GM21515 (cell line): ENCODE results near the gene KDM5A.
"Not testable (repeated sequence)": the region's sequence is repeated elsewhere in the genome, so short reads cannot be mapped to it uniquely, and the experiment has no call there.

ENCODE experiments used
- ATAC-seq: cut with Tn5 transposase; IDR thresholded peaks from one replicate; pipeline ENCODE4 v1.9.1; 2021; ENCODE audit not compliant: unreplicated experiment

The KDM5A gene

DNA sequence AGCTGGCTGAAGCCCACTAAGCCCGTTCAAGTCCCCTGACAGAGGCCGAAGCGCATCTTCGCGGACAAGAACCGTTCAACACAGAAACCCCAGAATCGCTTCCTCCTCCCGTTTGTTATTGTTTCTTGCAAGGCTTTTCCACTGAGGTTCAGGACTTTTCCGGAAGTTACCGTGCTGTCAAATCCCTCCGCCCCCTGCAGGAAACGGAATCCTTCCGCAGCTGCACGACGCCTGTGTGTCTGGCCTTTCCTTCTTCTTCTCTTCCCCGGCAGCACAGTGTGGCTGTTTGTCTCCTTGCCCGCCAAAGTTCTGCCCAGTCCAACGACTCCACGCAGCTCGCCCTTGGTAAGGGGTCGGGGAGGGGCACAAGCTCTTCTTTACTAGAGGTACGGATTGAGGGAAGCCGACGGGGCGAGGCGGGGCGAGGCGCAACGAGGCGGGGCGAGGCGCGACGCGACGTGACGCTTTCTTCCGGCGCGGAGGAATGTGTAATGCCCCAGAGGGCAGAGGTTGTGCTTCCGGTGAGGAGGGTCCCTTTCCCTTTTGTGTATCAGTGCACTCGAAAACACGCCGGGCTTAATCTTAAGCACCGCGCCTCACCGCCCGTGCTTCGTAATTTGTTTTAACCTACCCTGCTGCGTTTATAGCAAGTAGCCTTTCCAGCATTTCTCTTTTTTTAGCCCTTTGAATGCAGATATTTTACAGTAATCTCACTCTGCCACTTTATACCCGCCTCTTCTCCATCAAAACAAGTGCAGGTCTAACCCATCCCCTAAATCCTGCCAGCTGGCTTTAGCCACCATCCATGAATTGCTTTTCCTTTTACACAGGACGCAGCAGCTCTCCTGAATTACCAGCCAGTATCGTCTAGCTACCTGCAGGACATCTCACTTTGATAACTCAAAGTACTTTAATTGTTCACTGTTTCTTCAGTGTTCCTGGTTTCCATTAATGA, at the start of gene KDM5A:
Gene KDM5A, minus strand, starts transcription at position 179 of the 955 bp plus-strand sequence. CDS start 229 bp downstream, outside the sequence.
- peak; percentile 83 for ATAC-seq

- ATAC-seq: not testable (repeated sequence)
Measured at GRCh38 chr12:435737-436136, 46.6 kb upstream of the KDM5A start.

DNA sequence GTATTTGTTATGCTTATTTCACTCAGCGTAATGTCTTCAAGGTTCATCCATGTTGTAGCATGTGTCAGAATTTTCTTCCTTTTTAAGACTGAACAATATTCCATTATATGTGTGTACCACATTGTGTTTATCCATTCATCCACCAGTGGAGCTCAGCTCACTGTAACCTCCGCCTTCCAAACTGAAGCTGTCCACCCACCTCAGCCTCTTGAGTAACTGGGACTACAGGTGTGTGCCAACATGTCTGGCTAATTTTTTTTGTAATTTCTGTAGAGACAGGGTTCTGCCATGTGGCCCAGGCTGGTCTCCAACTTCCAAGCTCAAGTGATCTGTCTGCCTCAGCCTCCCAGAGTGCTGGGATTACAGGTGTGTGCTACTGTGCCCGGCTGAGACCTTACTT, 33.4 kb upstream of the KDM5A start:
- ATAC-seq: no peak

DNA sequence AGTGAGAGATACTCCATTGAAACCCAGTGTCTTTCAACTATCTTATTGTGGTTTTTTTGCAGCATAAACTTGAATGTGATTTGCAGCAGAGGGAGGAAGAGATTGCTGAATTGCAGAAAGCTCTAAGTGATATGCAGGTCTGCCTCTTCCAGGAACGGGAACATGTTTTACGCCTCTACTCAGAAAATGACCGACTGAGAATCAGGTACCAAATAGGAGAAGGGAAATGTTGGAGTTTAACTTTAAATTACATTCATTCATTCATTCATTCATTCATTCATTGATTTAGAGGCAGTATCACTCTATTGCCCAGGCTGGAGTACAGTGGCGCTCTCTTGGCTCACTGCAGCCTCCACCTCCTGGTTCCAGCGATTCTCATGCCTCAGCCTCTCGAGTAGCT, 29.3 kb upstream of the KDM5A start:
- ATAC-seq: no peak

- ATAC-seq: no peak
Measured at GRCh38 chr12:414859-415258, 25.7 kb upstream of the KDM5A start.

- no peak for ATAC-seq
Measured at GRCh38 chr12:402029-402389, 12.9 kb upstream of the KDM5A start.

DNA sequence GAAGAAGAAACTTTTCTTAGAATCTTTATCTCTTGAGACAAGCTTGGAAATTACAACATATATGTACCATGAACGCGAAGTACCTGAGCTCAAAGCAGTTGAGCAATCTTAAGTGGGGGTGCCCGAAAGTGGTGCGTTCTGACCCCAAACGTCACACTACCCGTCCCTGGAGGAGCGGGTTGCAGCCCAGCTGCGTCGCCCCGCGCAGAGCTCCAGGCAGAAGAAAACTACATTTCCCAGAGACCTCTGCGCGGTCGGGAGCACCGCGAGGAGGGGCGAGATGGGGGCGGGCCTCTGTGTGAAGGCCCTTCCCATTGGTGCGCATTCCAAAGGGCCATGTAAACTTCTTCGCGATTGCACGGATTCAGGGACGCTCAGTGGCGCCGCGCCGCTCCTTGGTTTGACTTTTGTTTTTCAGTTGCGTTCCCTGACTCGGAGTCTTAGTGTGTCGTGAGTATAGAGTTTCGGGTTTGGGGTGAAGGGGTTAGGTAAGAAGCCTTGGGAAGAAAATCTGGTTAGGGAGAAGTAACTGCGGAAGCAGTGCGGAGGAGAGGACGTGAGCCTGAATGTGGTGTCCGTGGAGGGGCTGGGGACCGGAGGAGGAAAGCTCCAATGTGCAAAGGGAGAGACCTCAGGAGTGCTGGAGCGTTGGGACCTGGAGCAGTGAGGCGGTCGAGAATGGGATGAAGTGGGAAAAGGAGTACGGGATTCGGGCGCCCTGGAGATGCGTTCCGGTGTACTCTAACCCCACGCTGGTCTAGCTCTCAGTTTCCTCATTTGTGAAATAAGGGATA, 12.3 kb upstream of the KDM5A start, which contains the start of gene CCDC77:
Gene CCDC77, plus strand, starts transcription at position 410 of the 794 bp plus-strand sequence. CDS start 7,740 bp downstream, outside the sequence.
- ATAC-seq: peak; percentile 94

GRCh38 chr12:400828-401227, 11.7 kb upstream of the KDM5A start:
- no peak for ATAC-seq

DNA sequence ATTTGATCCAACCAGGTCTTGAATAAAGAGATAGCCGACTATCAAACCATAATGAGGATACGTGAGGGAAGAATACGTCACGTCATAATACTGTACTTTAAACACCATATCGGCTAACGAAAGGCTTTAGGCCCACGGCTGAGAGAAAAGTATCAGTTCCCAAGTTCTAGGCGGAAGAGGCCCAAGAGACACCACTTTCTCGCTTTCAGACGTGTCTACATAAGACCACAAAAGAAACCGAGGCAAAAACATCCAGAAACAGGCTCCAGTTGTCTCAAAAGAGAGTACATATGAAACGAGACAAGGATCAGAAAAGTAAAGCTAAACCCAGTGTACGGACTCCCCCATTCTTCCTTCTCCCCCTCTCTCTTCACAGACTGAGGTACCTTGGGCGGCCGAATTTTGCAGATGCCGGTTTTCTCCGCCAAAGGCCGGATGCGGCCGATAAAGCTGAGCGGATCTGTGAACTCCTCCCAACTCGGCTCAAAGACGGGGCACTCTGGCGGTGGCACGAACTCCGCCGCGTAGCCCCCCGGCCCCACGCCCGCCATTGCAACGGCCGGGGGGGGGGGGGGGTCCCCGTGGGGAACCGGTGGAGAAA, 479 bp downstream of the KDM5A start:
- peak; percentile 44 for ATAC-seq

GRCh38 chr12:388012-388411, 1.1 kb downstream of the KDM5A start:
- no peak for ATAC-seq

DNA sequence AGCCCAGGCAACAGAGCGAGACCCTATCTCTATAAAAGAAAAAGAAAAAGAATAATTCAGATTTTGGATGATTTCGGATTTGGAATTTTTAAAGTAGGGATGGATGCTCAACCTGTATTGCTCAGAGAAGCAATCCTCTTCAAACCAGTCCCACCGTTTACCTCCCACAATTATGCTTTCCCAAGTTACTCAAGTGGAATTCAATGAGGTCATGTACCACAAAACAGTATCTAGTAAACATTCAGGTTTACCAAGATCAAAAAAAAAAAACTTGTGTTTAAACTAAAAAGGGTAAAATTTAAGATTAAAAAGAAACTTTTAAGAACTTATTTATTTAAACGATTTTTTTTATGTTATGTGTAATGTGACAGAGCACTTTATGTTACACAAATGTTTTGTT, 2.5 kb downstream of the KDM5A start:
- no peak for ATAC-seq

DNA sequence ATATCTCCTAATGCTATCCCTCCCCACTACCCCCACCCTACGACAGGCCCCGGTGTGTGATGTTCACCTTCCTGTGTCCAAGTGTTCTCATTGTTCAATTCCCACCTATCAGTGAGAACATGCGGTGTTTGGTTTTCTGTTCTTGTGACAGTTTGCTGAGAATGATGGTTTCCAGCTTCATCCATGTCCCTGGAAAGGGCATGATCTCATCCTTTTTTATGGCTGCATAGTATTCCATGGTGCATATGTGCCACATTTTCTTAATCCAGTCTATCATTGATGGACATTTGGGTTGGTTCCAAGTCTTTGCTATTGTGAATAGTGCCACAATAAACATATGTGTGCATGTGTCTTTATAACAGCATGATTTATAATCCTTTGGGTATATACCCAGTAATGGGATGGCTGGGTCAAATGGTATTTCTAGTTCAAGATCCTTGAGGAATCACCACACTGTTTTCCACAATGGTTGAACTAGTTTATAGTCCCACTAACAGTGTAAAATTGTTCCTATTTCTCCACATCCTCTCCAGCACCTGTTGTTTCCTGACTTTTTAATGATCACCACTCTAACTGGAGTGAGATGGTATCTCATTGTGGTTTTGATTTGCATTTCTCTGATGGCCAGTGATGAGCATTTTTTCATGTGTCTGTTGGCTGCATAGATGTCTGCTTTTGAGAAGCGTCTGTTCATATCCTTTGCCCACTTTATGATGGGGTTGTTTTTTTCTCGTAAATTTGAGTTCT, 18.2 kb downstream of the KDM5A start:
- ATAC-seq: not testable (repeated sequence)

- no peak for ATAC-seq
Measured at GRCh38 chr12:367972-368371, 21.1 kb downstream of the KDM5A start.

- ATAC-seq: no peak
Measured at GRCh38 chr12:366820-367219, 22.3 kb downstream of the KDM5A start.

- no peak for ATAC-seq
Measured at GRCh38 chr12:359091-359490, 30.0 kb downstream of the KDM5A start.

GRCh38 chr12:356276-356988, 32.7 kb downstream of the KDM5A start:
- ATAC-seq: no peak

DNA sequence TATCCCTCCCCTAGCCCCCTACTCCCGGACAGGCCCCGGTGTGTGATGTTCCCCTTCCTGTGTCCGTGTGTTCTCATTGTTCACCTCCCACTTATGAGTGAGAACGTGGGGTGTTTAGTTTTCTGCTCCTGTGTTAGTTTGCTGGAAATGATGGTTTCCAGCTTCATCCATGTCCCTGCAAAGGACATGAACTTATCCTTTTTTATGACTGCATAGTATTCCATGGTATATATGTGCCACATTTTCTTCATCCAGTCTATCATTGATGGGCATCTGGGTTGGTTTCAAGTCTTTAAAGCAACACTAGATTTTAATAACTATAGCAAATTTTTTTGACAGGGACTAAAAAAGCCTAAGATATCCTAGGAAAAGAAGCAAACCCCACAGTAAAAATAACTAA, 37.9 kb downstream of the KDM5A start:
- not testable (repeated sequence) for ATAC-seq

GRCh38 chr12:349625-350024, 39.5 kb downstream of the KDM5A start:
- ATAC-seq: not testable (repeated sequence)

- ATAC-seq: not testable (repeated sequence)
Measured at GRCh38 chr12:343036-343435, 46.1 kb downstream of the KDM5A start.

DNA sequence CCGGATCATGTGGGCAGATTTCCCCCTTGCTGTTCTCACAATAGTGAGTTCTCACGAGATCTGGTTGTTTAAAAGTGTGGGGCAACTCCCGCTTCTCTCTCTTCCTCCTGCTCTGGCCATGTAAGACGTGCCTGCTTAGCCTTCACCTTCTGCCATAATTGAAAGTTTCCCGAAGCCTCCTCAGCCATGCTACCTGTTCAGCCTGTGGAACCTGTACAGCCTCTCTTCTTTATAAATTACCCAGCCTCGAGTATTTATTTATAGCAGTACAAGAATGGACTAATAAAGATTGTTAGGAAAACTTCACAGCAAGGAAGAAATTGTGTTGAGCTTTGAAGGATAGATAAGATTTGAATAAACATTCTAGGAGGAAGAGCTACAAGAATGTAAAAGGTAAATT, 52.1 kb downstream of the KDM5A start:
- no peak for ATAC-seq
